SU-DHL-6 (cell line): Measurements from ENCODE around the gene ANO7.

Experiments
- H2AFZ ChIP-seq: fragments of 200-600 bp; sonication (generic); 2 replicates; pipeline ENCODE4 v1.6.1; 2014; ENCODE audit warnings: low read depth, mild to moderate bottlenecking, moderate library complexity, mixed read lengths, antibody characterized with exemption, low read length; ENCODE audit not compliant: severe bottlenecking
- H3F3A ChIP-seq: fragments of 200-600 bp; shearing (Covaris generic); 2 replicates; pipeline ENCODE4 v1.6.0; 2016; ENCODE audit warnings: antibody characterized with exemption, mild to moderate bottlenecking; ENCODE audit not compliant: insufficient read depth
- H3K27ac ChIP-seq: fragments of 200-600 bp; sonication (generic); 2 replicates; pipeline ENCODE4 v1.5.1; 2016; ENCODE audit warnings: low read depth, mild to moderate bottlenecking, low read length, moderate library complexity, mixed read lengths
- H3K27me3 ChIP-seq: fragments of 200-600 bp; sonication (generic), shearing (Covaris generic); 2 replicates; pipeline ENCODE4 v1.6.0; 2014; ENCODE audit warnings: mild to moderate bottlenecking, low read length
- H3K36me3 ChIP-seq: fragments of 200-600 bp; sonication (generic); 2 replicates; pipeline ENCODE4 v1.6.1; 2014; ENCODE audit warnings: mild to moderate bottlenecking, low read length, mixed read lengths
- H3K4me2 ChIP-seq: fragments of 300-600, 200-600 bp; shearing (Covaris generic), sonication (generic); 2 replicates; pipeline ENCODE4 v1.6.0; 2014; ENCODE audit warnings: low read length, low read depth, mild to moderate bottlenecking; ENCODE audit not compliant: poor library complexity, severe bottlenecking
- H3K4me3 ChIP-seq: fragments of 200-600 bp; sonication (generic); 2 replicates; pipeline ENCODE4 v1.5.1; 2014; ENCODE audit warnings: antibody characterized with exemption, low read length, mild to moderate bottlenecking, mixed read lengths; ENCODE audit not compliant: insufficient read depth, poor library complexity, severe bottlenecking
- H3K79me2 ChIP-seq: fragments of 200-600 bp; sonication (generic); 2 replicates; pipeline ENCODE4 v1.6.1; 2014; ENCODE audit warnings: mild to moderate bottlenecking, low read length, moderate library complexity; ENCODE audit not compliant: insufficient read depth
- H3K9ac ChIP-seq: fragments of 200-600 bp; sonication (generic); 2 replicates; pipeline ENCODE4 v1.7.0; 2014; ENCODE audit warnings: mild to moderate bottlenecking, low read length
- H3K9me2 ChIP-seq: fragments of 200-600 bp; sonication (generic); replicated peaks from 2 replicates; pipeline ENCODE4 v1.6.1; 2014; ENCODE audit warnings: low read length; ENCODE audit not compliant: insufficient read depth
- H3K9me3 ChIP-seq: fragments of 200-600 bp; sonication (generic); 2 replicates; pipeline ENCODE4 v1.6.1; 2014; ENCODE audit warnings: low read length, mixed read lengths; ENCODE audit not compliant: insufficient read depth
- H4K20me1 ChIP-seq: fragments of 200-600 bp; sonication (generic); 2 replicates; pipeline ENCODE4 v1.6.1; 2014; ENCODE audit warnings: low read depth, mild to moderate bottlenecking, antibody characterized with exemption, low read length, moderate library complexity, mixed read lengths
- EZH2phosphoT487 ChIP-seq: fragments of 200-600 bp; sonication (generic), shearing (Covaris generic); conservative IDR thresholded peaks from 2 replicates; pipeline ENCODE4 v1.6.1; 2018; ENCODE audit warnings: mild to moderate bottlenecking, antibody characterized with exemption, low read length, moderate library complexity, mixed read lengths
- TF ChIP-seq, protein P1 (sequence below): fragments of 200-600 bp; sonication (generic); IDR thresholded peaks from one replicate; pipeline ENCODE4 v1.5.1; 2017; ENCODE audit warnings: antibody characterized with exemption, mild to moderate bottlenecking, low read length, moderate library complexity; ENCODE audit not compliant: insufficient read depth, poor library complexity, severe bottlenecking

ANO7 gene

DNA sequence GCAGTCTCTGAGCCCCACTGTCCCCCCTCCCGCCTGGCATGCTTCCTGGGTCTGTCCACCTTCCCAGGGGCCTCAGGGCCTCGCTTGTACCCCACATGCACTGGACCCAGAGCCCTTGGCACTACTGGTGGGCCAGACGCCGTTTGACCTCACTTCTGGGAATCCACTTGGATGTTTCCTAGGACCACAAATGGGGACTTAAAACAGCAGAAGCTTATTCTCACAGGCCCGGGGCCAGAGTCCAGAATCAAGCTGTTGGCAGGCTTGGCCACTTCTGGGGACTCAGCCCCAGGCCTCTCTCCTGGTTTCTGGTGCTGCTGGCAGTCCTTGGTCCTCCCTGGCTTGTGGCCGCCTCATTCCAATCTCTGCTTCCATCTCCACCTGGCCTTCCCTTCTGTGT, 19.6 kb downstream of the ANO7 start:
- H3K9me2 ChIP-seq: no peaks in the 10 kb centered on the region
- H3K36me3 ChIP-seq: no peaks in the 10 kb centered on the region
- H3K4me2 ChIP-seq: no peak overlapping the region
- H3K4me3 ChIP-seq: no peak overlapping the region
- no peak overlapping the region for H3K9ac ChIP-seq
- TF ChIP-seq, protein P1, sequence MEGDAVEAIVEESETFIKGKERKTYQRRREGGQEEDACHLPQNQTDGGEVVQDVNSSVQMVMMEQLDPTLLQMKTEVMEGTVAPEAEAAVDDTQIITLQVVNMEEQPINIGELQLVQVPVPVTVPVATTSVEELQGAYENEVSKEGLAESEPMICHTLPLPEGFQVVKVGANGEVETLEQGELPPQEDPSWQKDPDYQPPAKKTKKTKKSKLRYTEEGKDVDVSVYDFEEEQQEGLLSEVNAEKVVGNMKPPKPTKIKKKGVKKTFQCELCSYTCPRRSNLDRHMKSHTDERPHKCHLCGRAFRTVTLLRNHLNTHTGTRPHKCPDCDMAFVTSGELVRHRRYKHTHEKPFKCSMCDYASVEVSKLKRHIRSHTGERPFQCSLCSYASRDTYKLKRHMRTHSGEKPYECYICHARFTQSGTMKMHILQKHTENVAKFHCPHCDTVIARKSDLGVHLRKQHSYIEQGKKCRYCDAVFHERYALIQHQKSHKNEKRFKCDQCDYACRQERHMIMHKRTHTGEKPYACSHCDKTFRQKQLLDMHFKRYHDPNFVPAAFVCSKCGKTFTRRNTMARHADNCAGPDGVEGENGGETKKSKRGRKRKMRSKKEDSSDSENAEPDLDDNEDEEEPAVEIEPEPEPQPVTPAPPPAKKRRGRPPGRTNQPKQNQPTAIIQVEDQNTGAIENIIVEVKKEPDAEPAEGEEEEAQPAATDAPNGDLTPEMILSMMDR: no peak
- TF ChIP-seq EZH2phosphoT487: no peak
- no peaks in the 10 kb centered on the region for H3K9me3 ChIP-seq
- H4K20me1 ChIP-seq: no peaks in the 10 kb centered on the region
- H3K79me2 ChIP-seq: no peaks in the 10 kb centered on the region
- H3K27ac ChIP-seq: no peak overlapping the region
- H3K27me3 ChIP-seq: no peaks in the 10 kb centered on the region
- H3F3A ChIP-seq: no peaks in the 10 kb centered on the region
- no peak overlapping the region for H2AFZ ChIP-seq

DNA sequence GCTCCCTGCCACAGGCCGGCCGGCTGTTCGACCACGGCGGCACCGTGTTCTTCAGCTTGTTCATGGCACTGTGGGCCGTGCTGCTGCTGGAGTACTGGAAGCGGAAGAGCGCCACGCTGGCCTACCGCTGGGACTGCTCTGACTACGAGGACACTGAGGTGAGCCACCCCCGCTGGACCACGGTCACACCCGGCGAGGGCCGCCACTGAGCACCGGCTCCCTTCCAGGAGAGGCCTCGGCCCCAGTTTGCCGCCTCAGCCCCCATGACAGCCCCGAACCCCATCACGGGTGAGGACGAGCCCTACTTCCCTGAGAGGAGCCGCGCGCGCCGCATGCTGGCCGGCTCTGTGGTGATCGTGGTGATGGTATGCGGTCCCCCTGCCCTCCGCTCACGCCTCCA, 20.8 kb downstream of the ANO7 start:
- no peaks in the 10 kb centered on the region for H3K79me2 ChIP-seq
- no peak overlapping the region for H2AFZ ChIP-seq
- H3K4me3 ChIP-seq: no peak overlapping the region
- H3K36me3 ChIP-seq: no peaks in the 10 kb centered on the region
- no peaks in the 10 kb centered on the region for H4K20me1 ChIP-seq
- H3K4me2 ChIP-seq: no peak overlapping the region
- H3F3A ChIP-seq: no peaks in the 10 kb centered on the region
- no peak overlapping the region for H3K27ac ChIP-seq
- H3K9me3 ChIP-seq: no peaks in the 10 kb centered on the region
- TF ChIP-seq, protein P1: no peak
- no peak for TF ChIP-seq EZH2phosphoT487
- no peaks in the 10 kb centered on the region for H3K9me2 ChIP-seq
- no peak overlapping the region for H3K9ac ChIP-seq
- H3K27me3 ChIP-seq: no peaks in the 10 kb centered on the region

DNA sequence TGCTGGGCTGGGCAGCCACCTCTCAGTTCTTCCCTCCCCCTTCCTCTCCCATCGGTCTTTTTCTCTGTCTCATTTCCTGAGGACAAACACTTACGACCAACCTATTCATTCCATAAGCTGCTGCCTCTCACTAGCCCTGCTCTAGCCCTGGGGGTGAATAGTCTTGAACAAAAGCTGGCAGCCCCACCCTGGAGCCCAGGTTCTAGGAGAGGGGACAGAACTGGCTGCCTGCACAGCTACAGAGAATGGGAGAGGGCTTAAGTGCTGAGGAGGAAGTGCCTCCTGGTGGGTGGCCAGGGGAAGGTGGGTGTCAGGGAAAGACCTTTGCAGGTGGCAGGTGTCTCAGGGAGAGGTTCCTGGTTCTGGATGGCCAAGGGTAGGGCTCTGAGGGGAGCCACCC, 22.8 kb downstream of the ANO7 start:
- H3F3A ChIP-seq: no peaks in the 10 kb centered on the region
- H3K9me3 ChIP-seq: no peaks in the 10 kb centered on the region
- no peak overlapping the region for H2AFZ ChIP-seq
- no peaks in the 10 kb centered on the region for H3K36me3 ChIP-seq
- H3K9me2 ChIP-seq: no peaks in the 10 kb centered on the region
- no peak overlapping the region for H3K4me3 ChIP-seq
- H3K9ac ChIP-seq: no peak overlapping the region
- H4K20me1 ChIP-seq: no peaks in the 10 kb centered on the region
- no peaks in the 10 kb centered on the region for H3K79me2 ChIP-seq
- H3K27ac ChIP-seq: no peak overlapping the region
- no peak overlapping the region for H3K4me2 ChIP-seq
- H3K27me3 ChIP-seq: no peaks in the 10 kb centered on the region
- TF ChIP-seq, protein P1: no peak
- no peak for TF ChIP-seq EZH2phosphoT487

DNA sequence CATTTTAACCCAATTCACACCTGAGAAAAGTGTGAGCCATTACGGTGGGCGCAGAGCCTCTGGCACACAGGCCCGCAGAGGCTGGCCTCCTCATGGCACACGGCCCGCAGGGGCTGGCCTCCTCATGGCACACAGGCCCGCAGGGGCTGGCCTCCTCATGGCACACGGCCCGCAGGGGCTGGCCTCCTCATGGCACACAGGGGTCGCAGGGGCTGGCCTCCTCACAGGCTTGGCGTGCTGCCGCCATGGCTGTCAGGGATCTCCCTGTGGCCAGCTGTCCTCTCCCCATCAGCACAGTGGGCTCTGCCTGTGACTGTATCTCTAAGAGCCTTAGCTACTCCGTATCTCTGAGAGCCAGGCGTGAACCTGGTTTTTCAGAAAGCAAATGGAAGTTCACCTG, 24.6 kb downstream of the ANO7 start:
- H4K20me1 ChIP-seq: no peaks in the 10 kb centered on the region

More for the DNA sequence above, 24.6 kb downstream of the ANO7 start:
- no peaks in the 10 kb centered on the region for H3K79me2 ChIP-seq
- no peaks in the 10 kb centered on the region for H3K27me3 ChIP-seq
- H3K9ac ChIP-seq: no peak overlapping the region
- H3F3A ChIP-seq: no peaks in the 10 kb centered on the region
- H3K27ac ChIP-seq: no peak overlapping the region
- H3K4me3 ChIP-seq: no peak overlapping the region
- H3K4me2 ChIP-seq: no peak overlapping the region
- TF ChIP-seq EZH2phosphoT487: no peak
- TF ChIP-seq, protein P1: no peak
- H3K9me2 ChIP-seq: no peaks in the 10 kb centered on the region
- no peaks in the 10 kb centered on the region for H3K36me3 ChIP-seq
- H3K9me3 ChIP-seq: no peaks in the 10 kb centered on the region
- no peak overlapping the region for H2AFZ ChIP-seq
